Renal cortical epithelial cell (primary cell): ENCODE results near the gene OR13G1. TPM values are rescaled to one million over a fixed set of nuclear protein-coding genes. Genes with fewer than 3 reads are reported as not detected.
"Not testable (repeated sequence)": the region's sequence is repeated elsewhere in the genome, so short reads cannot be mapped to it uniquely, and the experiment has no call there.

Experiments
- DNase-seq: peaks from one replicate; pipeline ENCODE4 v3.0.0-alpha.2; 2011; ENCODE audit warnings: low read depth
- total RNA-seq: library from RNA; depleted of rRNA; stranded (reverse); fragments of >200 nt; gene quantifications from 2 replicates; pipeline ENCODE4 v1.2.3, GENCODE V29; 2014

The OR13G1 gene, protein sequence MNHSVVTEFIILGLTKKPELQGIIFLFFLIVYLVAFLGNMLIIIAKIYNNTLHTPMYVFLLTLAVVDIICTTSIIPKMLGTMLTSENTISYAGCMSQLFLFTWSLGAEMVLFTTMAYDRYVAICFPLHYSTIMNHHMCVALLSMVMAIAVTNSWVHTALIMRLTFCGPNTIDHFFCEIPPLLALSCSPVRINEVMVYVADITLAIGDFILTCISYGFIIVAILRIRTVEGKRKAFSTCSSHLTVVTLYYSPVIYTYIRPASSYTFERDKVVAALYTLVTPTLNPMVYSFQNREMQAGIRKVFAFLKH
- total RNA-seq: not detected in 2 replicates

DNA sequence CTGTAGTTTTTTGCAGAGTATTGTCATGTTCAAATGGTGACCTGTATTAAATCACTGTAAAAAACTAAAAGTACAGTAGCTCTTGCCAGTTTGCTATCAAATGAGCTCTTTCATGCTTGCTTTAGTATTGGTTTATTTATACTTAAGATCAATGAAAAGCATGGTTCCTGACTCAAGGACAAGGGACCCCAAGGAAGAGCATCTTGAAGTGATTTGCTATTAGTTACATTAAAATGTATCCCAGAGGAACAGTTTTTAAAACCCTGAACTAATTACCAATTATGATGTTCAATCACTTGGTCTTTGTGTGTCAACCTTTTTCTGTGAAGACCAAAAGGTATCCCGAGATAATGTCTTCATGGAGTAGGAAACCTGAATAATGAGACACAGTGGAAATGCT lies at the start of gene OR13G1:
OR13G1 (minus strand) TSS at position 101 of the 400 bp plus-strand sequence. CDS start 6,698 bp downstream, outside the sequence.
- DNase-seq: no peak

DNA sequence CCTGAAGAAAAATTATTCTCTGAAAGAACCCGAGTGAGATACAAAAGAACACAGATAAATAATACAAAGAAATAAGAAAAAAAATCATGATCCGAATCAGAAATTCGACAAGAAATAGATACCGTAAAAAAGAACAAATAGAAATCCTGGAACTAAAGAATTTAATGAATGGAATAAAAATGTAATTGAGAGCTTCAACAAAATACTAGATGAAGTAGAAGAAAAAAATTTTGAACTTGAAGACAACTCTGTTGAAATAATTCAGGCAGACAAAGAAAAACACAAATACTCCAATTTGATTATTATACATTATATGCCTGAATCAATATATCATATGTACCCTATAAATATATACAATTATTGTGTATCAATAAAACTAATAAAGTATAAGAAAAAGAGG lies 41.7 kb upstream of the OR13G1 start:
- no peak for DNase-seq

DNA sequence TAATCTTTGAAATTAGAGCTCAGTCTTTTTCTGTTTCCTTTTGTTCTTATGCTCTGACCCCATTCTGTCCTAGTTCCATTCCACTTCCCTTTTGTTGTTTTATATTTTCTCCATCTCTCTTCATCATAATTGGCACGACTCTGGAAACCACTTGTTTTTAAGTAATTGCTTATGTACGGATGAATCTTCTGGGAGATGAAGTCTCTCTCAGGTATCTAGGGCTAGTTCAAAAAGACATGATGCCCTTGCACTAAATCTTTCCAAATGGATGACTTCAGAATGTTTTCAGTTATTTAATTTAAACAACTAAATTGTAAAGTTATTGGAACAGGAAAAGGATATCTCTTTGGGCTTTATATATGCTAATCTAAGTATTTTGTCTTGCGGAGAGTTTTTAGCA lies 37.0 kb upstream of the OR13G1 start, which contains the start of gene OR6F1:
OR6F1 (minus strand) TSS at position 101 of the 400 bp plus-strand sequence. CDS start 3,891 bp downstream, outside the sequence.
- no peak for DNase-seq

DNA sequence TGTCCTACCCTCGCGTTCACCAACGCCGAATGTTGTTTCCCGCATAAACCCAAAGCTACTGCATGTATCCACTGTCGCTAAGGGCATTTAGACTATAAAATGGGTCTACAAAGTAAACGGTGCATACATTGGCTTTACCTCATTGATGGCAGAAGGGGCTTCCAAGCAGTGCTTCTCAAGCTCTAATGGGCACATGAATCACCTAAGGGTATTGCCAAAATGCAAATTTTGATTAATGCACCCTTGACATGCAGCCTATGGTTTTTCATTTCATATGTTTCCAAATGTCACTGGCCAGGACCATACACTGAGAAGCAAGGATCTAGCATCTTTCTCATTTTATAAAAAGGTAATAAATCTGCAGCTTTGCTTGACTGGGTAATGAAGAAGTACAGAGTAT lies 34.2 kb upstream of the OR13G1 start:
- DNase-seq: no peak

DNA sequence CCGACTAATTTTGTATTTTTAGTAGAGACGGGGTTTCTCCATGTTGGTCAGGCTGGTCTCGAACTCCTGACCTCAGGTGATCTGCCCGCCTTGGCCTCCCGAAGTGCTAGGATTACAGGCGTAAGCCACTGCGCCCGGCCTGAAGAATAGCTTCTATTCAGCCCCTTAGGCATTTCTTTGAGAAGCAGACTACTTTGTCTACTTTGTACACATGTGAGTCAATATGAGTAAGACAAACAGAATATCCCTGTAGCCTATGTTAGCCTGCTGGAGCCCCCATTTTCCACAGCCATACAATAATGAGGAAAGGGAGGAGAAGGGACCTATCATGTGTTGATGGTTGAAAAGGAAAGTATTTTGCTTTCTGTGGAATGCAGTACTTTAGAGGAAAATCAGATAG lies 31.1 kb upstream of the OR13G1 start:
- DNase-seq: not testable (repeated sequence)

DNA sequence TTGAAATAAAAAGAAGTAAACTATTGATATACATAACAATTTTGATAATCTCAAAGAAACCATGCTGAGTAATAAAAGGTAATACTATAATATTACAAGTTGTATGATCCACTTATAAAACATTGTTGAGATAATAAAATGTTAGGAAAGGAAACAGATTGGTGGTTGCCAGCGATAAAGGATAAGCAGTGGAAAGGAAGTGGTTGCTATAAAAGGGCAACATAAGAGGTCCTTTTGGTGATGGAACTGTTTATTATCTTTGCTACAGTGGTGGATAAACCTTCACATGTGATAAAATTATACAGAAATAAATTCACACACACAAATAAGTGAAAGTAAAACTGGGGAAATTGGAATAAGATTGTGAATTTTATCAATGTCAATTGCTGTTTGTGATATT lies 21.8 kb upstream of the OR13G1 start:
- DNase-seq: no peak

DNA sequence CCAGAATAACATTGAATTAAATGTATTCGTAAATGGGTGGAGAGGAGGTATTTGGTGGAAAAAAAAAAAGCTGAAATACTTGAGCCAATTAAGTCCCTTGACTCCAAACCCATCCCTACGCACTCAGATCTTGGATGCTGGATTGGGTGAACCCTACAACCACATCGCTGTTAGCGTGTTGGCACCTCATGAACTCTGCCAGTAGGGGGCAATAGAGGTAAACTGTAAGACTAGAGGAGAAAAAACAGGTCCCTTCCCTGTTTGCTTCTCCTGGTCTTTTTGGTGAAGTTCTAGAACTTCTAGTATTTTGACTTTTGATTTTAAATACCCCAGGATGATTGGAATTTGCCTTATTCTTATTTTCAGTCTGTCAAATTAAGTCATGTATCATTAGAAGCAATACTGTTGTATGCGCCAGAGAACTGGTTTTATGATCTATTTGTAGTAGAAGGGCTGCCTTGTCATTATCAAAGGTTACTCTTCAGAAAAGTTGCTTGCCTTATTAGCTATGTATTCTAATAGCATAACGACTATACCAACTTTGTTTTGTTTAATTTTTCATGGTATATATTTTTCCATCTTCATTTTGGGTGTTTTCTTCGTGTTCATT lies 1.9 kb upstream of the OR13G1 start:
- DNase-seq: peak; percentile 2

DNA sequence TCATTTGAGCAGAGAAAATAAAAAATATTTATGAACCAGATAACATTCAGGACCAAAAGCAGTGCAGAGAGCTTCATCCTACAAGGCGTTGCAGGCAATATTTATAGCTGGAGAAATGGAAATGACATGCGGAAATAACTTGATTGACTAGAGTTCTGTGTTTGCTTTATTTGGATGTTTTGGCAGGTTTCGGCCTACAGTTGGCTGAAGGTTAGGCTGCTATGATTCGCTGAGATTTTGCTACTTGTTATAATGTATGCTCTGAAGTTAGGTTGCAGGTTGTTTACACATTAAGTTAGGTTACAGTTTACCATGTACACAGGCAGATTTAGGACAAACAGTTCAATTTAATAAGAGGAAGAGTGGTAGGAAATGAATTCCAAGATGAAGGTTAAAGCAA lies 632 bp upstream of the OR13G1 start:
- no peak for DNase-seq

DNA sequence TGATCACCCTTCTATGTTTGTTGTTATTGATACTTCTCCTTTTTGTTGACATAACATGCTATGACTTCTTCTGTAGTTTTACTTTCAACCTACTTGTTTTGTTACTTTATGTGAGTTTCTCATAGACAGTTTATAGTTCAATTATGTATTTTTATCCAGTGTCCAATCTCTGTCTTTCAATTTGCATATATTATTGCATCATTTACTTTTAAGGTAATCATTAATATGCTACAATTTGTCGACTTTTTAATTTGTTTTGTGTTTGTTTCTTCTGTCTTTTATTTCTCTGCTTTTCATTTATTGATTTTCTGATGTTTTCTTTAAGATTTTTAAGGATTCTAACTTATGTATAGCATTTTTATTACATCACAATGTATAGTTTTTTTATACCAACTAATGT lies 10.3 kb downstream of the OR13G1 start:
- DNase-seq: no peak

DNA sequence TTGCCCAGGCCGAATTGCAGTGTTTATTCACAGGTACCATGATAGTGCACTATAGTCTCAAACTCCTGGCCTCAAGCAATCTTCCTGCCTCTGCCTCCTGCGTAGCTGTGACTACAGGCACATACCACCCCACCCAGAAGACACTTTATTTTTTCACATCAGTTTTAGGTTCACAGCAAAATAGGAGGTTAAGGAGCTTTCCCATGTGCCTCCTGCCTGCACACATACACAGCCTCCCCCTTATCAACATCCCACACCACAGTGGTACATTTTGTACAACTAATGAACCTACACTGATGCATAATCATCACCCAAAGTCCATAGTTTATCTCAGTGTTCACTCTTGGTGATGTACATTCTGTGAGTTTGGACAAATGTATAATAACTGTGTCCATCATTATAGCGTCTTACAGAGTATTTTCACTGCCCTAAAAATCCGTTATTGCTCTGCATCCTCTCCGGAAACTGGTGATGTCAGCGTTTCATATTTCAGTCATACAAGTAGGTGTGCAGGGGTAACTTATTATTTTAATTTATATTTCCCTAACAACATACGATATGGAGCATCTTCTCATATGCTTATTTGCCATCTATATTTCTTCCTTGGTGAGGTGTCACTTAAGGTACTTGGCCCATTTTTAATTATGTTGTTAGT lies 23.2 kb downstream of the OR13G1 start:
- no peak for DNase-seq

DNA sequence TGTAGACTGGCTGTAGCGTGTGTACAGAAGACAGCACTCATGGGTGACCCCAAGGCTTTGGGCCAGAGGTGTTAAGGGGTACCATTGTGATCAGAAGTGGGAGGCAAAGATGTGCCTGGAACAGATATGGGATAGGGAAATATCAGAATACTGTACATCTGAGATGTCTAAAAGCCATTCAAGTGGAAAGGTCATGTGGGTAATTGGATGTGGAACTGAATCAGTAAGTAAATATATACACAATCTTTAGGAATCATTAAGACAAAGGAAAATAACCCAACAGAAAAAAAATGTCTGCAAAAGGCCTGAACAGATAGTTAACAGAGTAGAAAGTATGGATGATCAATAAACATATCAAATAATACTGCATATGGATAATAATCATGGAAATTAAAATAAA lies 26.5 kb downstream of the OR13G1 start:
- DNase-seq: no peak

DNA sequence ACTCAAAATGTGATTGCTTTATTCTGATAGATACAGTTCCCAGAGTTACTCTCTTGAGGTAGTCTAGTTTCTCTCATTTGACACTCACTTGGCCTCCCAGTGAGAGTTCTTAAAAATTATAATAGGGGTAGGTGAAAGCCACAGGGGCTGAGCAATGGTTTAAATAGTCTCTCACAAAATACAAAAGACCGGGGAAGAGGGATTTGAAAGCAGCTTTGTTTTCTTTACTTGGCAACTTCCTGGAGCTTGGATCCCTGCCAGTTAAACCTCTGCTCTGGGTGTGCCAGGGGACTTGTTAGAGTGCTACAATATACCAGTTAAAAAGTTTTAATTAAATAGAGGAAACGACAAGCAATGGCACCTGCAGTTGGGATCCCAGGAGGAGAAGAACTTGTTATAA lies 31.7 kb downstream of the OR13G1 start:
- DNase-seq: no peak

DNA sequence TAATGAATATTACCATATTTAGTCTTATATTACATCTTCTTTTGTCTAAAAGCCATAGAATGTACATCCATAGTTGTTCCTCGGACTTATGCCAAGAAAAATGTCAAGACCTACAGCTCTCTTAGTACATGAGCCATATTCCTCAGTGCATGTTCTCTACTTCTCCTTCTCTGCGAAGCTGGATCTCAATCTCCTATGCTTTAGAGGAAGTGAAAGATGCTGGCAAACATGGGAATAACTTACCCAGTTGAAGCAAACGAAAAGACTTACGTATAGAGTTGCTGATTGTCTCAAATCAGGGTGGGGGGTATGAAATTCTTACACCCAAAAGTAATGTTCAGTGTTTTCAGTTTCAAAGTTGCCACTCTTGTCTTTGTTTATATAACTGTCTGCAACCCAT lies 32.7 kb downstream of the OR13G1 start:
- no peak for DNase-seq

DNA sequence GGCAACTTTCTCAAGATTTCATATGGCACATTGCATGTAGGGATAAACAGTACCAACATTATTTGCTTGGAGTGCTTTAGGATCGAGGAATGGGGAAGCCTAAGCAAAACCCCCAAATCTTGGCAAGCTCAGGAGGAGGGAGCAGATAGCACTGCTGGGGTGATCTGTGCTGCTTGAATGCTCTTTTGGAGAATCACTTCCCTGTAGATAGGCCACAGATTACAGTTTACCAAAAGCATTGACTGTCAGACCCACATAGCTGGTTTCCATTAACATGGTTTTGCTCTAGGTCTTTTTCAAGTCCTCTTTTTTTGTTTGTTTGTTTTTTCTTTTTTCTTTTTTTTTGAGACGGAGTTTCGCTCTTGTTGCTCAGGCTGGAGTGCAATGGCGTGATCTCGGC lies 36.8 kb downstream of the OR13G1 start:
- no peak for DNase-seq

DNA sequence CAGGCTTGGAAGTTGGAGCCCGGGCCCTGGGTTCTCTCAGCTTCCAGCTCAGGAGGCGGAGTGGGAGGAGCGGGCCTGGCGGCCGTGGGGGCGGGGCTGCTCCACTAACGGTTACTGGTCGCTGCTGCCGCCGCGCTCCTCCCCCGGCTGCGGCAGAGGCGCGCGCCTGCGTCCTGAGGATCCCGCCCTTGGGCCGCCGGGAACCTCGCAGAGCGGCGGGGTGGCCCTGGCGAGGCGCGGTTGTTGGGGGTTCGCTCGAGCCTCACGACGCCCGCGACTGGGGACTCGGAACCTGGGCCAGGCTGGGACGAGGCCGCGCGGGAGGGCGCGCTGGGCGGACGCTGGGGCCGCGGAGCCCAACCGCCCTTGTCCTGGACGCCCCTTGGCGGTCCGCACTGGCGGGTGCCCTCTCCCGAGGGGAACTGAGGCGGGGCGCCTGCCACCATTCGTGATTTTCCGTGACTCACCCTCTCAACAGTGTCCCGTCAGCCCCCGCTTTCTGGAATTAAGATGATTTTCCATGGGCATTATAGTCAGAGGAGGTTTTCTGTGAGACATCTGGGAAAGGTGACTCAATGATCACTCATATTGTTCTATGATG lies 40.1 kb downstream of the OR13G1 start:
- no peak for DNase-seq

DNA sequence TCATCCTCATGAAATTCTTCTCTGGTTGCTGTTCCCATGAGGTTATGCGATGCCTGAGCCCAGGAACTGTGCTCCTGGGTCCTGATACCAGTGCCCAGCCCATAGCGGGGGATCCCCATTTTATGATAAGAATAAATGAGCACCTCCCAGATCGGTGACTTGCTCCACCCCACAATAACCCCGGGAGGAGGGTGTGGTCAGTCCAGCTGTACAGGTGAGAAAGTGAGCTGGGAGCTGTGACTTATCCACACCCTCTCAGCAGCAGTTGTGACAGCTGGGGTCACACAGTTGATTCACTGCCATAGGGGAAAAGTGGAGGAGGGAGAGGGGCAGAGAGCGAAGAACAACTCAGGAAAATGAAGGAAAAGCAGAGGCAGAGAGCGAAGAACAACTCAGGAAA lies 40.8 kb downstream of the OR13G1 start:
- no peak for DNase-seq

DNA sequence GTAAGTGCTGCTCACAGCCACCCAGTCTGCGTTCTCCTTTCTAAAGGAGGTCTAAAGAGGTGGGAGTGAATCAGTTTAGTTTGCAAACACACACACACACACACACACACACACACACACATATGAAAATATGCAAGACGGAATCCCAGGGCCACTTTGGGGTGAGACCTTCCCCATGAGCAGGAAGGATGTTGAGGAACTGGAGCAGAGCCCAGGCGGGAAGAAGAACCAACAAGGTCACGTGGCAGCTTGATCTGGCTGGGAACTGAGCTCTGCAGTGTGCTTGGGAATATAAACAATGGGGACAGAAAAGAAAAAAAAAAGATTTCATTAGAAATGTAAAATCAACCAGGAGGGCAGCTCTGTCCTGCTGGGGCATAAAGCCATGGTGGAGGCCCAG lies 41.5 kb downstream of the OR13G1 start:
- no peak for DNase-seq

DNA sequence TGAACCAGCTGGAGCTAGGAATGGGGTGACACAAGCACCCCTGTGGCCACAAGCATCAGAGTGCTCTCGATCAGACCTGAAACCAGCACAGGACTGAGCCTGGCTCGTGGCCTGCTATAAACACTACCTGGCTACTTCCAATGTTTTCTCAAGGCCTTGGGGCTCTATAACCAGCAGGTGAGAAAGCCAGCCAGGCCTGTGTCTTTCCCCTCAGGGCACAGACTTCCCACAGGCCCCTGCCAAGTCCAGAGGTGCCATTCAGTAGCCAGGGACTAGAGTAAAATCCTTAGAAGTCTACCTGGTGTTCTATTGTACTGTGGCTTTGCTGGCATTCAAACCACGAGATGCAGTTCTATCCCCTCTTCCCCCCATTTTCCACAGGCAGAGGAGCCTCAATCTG lies 51.6 kb downstream of the OR13G1 start:
- DNase-seq: no peak
